Transverse colon (tissue), 3 donors: ENCODE results near the gene MAP2K5.

ENCODE experiments used
- CTCF ChIP-seq, 5 experiments: fragments of 200-600 bp in 3 of 5; fragments of 450-650 bp in 2 of 5; sonication (generic) in 3 of 5; IDR thresholded peaks; 1 replicate in 2 of 5; 2 replicates in 3 of 5; pipeline ENCODE4 v1.5.1; 2016 to 2017; ENCODE audit warnings: antibody characterized with exemption in 5 of 5, inconsistent platforms in 3 of 5, mild to moderate bottlenecking in 2 of 5, moderate library complexity in 1 of 5
- EP300 ChIP-seq: sonication (generic); formaldehyde crosslinking; IDR thresholded peaks from one replicate; pipeline ENCODE4 v1.6.1; 2017; ENCODE audit warnings: antibody characterized with exemption, low read depth

GRCh38 chr15:67774626-67775025, 232.1 kb downstream of the MAP2K5 start:
- no peak for TF ChIP-seq CTCF (IDR thresholded peaks at IDR 0.05)
- TF ChIP-seq EP300, result no peak
